Gastroesophageal sphincter (tissue), 4 donors: ENCODE results near the gene TSPAN32. TPM values are rescaled to one million over a fixed set of nuclear protein-coding genes. Genes with fewer than 3 reads are reported as not detected.

Source experiments
- ATAC-seq: fragments of 150-250 bp; one replicate; pipeline ENCODE4 v1.9.1; 2016; ENCODE audit warnings: mild to moderate bottlenecking, moderate library complexity
- H3K27ac ChIP-seq, 4 donors: fragments of 200-600 bp; sonication (generic) in 3 of 4; 1 replicate in 3 of 4; 2 replicates in 1 of 4; pipeline ENCODE4 v1.5.1; 2016 to 2019
- H3K27me3 ChIP-seq: fragments of 200-600 bp; sonication (generic); one replicate; pipeline ENCODE4 v1.5.1; 2019
- H3K36me3 ChIP-seq, 2 donors: fragments of 200-600 bp; sonication (generic); one replicate each; pipeline ENCODE4 v1.5.1; 2019; ENCODE audit warnings: control low read depth in 1 of 2
- H3K4me1 ChIP-seq, 3 donors: fragments of 200-600 bp; sonication (generic); 1 replicate in 2 of 3; 2 replicates in 1 of 3; pipeline ENCODE4 v1.5.1; 2016 to 2019; ENCODE audit warnings: control low read depth in 2 of 3
- H3K4me3 ChIP-seq, 2 donors: fragments of 200-600 bp; sonication (generic); one replicate each; pipeline ENCODE4 v1.5.1; 2019; ENCODE audit warnings: mild to moderate bottlenecking in 1 of 2, moderate library complexity in 1 of 2
- H3K9me3 ChIP-seq, 3 donors: fragments of 200-600 bp; sonication (generic); one replicate each; pipeline ENCODE4 v1.5.1; 2017 to 2019; ENCODE audit warnings: control low read depth in 2 of 3
- EP300 ChIP-seq: sonication (generic); formaldehyde crosslinking; IDR thresholded peaks from one replicate; pipeline ENCODE4 v1.6.1; 2017; ENCODE audit warnings: antibody characterized with exemption, mild to moderate bottlenecking
- POLR2A ChIP-seq, 2 donors: fragments of 450-650 bp; IDR thresholded peaks; one replicate each; pipeline ENCODE4 v1.6.1; 2017; ENCODE audit warnings: antibody characterized with exemption in 2 of 2, mild to moderate bottlenecking in 2 of 2, moderate library complexity in 1 of 2
- POLR2AphosphoS5 ChIP-seq: sonication (generic); formaldehyde crosslinking; IDR thresholded peaks from one replicate; pipeline ENCODE4 v1.6.1; 2017; ENCODE audit warnings: antibody characterized with exemption
- WGBS, 2 donors: methylation state at CpG; one replicate each; pipeline ENCODE4 v1.1.5; 2018; ENCODE audit warnings: low coverage in 1 of 2; 5-methylcytosine and 5-hydroxymethylcytosine counted together
- total RNA-seq, 4 donors: library from RNA; depleted of rRNA; stranded (reverse); fragments of >200 nt; gene quantifications; one replicate each; pipeline ENCODE4 v1.1.0, GENCODE V29; 2016
- TF ChIP-seq, protein P1 (sequence below), 4 experiments: fragments of 200-600 bp in 2 of 4; fragments of 450-650 bp in 2 of 4; sonication (generic) in 1 of 4; IDR thresholded peaks; one replicate each; pipeline ENCODE4 v1.5.1; 2017 to 2019; ENCODE audit warnings: antibody characterized with exemption in 4 of 4, mild to moderate bottlenecking in 2 of 4, moderate library complexity in 2 of 4

The TSPAN32 gene
- total RNA-seq, 4 donors from 2014 or later: 0.62 to 3.6 (median 3.6) TPM; not detected in 1

DNA sequence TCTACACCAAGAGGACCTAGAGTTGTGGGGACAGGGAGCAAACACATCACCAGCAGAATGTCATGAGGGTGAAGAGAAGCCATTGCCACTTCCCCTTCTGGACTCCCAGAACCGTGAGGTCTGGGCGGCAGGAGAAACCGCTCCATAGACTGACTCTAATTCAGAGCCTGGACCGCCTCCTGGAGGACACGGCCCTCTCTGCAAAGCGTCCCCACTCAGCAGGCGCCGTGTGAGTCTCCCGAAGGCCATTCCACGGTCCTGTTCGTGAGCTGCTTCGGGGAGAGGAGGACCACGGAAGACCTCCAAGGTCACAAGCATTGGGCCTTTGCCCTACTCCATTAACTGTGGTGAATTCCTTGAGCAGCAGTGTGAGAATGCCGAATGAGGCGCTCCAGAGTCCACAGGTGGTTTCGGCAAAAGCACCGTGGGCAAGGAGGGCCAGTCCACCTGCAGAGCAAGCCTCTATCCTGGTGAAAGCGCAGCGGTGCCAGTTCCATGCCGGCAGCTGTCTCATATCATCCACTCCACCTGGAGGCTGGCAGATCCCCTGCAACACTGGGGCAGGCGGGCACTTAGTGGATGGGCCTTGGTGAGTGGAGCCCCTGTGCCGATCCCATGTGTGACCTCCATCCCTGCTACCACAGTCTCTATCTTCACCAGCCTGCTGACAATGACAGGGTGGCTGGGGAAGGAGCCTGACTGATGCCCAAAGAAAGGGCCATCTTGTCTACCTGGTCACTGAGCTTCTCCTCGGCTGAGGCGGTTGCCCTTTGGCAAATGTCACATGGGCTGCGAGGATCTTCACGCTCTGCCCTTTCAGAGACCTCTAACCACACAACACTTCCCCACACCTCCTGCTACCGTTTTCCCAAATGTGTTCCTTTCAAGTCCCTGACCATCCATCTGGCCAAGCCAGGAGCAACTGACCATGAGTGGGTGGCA lies 7.6 kb upstream of the TSPAN32 start:
- H3K36me3 ChIP-seq: no peaks in the 10 kb centered on the region
- H3K4me1 ChIP-seq: no peaks in the 10 kb centered on the region
- H3K4me3 ChIP-seq: no peak overlapping the region
- WGBS, 2 donors: 57% methylated on average over 5 of the region's 27 CpGs; no CpG with 5 or more reads in 1 of the 2 donors
- no peak for ATAC-seq
- H3K27me3 ChIP-seq: peaks cover 19% of the 10 kb centered on the region
- TF ChIP-seq POLR2AphosphoS5 (no peak), EP300 (no peak), POLR2A (IDR thresholded peaks at IDR 0.05) (no peak)
- TF ChIP-seq, protein P1, sequence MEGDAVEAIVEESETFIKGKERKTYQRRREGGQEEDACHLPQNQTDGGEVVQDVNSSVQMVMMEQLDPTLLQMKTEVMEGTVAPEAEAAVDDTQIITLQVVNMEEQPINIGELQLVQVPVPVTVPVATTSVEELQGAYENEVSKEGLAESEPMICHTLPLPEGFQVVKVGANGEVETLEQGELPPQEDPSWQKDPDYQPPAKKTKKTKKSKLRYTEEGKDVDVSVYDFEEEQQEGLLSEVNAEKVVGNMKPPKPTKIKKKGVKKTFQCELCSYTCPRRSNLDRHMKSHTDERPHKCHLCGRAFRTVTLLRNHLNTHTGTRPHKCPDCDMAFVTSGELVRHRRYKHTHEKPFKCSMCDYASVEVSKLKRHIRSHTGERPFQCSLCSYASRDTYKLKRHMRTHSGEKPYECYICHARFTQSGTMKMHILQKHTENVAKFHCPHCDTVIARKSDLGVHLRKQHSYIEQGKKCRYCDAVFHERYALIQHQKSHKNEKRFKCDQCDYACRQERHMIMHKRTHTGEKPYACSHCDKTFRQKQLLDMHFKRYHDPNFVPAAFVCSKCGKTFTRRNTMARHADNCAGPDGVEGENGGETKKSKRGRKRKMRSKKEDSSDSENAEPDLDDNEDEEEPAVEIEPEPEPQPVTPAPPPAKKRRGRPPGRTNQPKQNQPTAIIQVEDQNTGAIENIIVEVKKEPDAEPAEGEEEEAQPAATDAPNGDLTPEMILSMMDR (IDR thresholded peaks at IDR 0.05): no peak
- H3K9me3 ChIP-seq: no peaks in the 10 kb centered on the region
- no peak overlapping the region for H3K27ac ChIP-seq

DNA sequence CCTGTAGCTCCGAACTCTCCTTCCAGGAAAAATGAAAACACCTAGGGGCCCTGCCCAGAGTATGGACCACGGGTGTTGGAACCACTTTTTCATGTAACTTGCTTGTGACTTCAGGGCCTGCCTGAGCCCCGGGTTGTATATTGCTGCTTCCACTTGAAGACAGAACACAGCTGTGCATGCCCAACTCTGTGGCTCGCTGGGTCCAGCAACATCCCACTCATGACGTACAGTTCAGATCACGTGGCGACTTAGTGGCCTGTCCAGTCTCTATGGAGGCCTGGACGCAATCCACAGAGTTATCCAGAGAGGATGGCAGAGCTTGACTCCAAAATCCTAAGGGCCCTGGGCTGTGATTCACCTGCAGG lies 6.9 kb upstream of the TSPAN32 start:
- no peak for TF ChIP-seq POLR2AphosphoS5
- TF ChIP-seq, protein P1 (IDR thresholded peaks at IDR 0.05): no peak
- no peak for TF ChIP-seq POLR2A (IDR thresholded peaks at IDR 0.05)
- TF ChIP-seq EP300: no peak
- no peaks in the 10 kb centered on the region for H3K9me3 ChIP-seq
- no peaks in the 10 kb centered on the region for H3K4me1 ChIP-seq
- H3K4me3 ChIP-seq: no peak overlapping the region
- 86 to 94% methylated on average over 4 to 6 of the region's 8 CpGs for WGBS, 2 donors
- ATAC-seq: no peak
- no peaks in the 10 kb centered on the region for H3K36me3 ChIP-seq
- H3K27me3 ChIP-seq: peaks cover 13% of the 10 kb centered on the region
- no peak overlapping the region for H3K27ac ChIP-seq

DNA sequence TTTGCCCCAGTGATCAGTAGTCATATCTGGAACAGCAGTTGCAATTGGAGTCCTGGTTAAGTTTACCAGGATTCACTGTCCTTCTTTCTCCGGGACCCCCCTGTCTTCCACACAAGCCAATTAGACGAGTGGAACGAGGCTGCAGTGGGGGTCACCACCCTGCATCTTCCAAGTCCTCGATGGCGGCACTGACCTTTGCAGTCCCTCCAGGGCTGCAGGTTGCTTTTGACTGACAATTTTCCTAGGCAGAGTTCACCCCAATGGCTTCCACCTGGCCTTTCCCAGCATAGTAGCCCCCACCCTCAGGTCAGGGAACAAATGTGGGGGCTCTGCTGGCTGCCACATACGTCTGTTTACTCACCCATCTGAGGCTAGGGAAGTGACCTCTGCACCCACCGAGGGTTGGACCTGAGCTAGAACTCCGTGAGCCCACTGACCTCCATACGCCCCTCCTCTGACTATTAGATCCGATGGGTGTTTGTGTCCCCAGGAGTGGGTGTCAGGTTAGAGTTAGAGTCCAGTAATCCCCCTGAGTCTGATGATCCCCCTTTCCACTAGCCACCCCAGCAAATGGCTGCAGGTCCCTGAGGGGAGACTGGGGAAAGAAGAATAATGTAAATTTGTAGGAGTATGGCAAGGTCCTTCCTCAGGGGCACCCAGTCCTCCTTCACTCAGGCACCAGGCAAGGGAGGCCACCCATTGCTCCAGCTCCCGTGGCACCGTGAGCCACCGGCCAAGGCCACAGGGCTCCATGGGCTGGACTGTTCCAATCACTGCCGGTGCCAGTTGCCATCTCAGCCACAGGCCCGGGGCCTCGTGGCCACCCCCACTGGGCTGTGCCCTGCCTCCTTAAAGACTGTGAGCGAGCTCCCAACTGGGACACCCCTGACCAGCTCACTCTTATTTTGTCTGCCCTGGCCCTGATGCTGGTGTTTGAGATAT lies 5.6 kb upstream of the TSPAN32 start:
- Histone ChIP-seq H3K4me1 (no peaks in the 10 kb centered on the region), H3K4me3 (no peak overlapping the region), H3K36me3 (no peaks in the 10 kb centered on the region), H3K27me3 (peaks cover 5% of the 10 kb centered on the region), H3K27ac (no peak overlapping the region), H3K9me3 (no peaks in the 10 kb centered on the region)
- WGBS, 2 donors: 82 to 100% methylated on average over 1 to 5 of the region's 17 CpGs
- ATAC-seq: no peak
- TF ChIP-seq POLR2AphosphoS5: no peak
- TF ChIP-seq, protein P1 (IDR thresholded peaks at IDR 0.05): no peak
- no peak for TF ChIP-seq POLR2A (IDR thresholded peaks at IDR 0.05)
- no peak for TF ChIP-seq EP300

DNA sequence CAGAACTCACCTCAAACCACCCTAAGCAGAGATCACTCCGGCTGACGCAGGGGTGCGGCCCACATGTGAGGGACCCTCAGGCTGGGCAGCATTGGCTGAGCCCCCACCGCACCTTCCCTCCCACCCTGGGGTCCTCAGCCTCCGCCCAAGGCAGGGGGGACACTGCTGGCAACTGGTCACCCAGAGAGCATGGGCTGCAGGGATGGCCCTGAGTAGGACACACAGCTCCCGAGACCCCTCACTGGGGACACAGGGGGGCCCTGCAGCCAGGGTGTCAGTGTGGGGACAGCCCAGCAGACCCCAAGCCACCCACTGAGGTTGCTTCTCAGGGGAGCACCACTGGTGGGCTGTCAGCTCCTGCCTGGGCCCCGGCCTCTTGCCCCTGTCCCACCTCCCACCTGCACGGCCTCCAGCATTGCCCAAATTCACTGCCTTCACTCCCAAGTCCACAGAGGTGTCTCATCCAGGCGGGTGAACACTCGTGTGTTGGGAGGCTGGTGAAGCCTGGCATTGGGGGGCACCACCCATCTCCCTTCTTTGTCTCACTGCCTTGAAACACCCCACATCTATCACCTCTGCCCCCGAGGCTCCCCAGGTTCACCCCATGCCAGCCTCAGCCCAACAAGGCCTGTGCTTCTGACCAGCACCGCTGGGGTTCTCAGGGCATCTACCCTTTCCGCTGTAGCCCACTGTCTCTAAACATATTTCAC lies 4.7 kb upstream of the TSPAN32 start:
- H3K36me3 ChIP-seq: no peaks in the 10 kb centered on the region
- H3K9me3 ChIP-seq: no peaks in the 10 kb centered on the region
- TF ChIP-seq EP300 (no peak), POLR2A (IDR thresholded peaks at IDR 0.05) (no peak)
- no peak overlapping the region for H3K27ac ChIP-seq
- 86 to 98% methylated on average over 4 to 9 of the region's 13 CpGs for WGBS, 2 donors
- H3K4me3 ChIP-seq: no peak overlapping the region
- ATAC-seq: no peak
- H3K4me1 ChIP-seq: no peaks in the 10 kb centered on the region
- H3K27me3 ChIP-seq: peaks cover 5% of the 10 kb centered on the region

DNA sequence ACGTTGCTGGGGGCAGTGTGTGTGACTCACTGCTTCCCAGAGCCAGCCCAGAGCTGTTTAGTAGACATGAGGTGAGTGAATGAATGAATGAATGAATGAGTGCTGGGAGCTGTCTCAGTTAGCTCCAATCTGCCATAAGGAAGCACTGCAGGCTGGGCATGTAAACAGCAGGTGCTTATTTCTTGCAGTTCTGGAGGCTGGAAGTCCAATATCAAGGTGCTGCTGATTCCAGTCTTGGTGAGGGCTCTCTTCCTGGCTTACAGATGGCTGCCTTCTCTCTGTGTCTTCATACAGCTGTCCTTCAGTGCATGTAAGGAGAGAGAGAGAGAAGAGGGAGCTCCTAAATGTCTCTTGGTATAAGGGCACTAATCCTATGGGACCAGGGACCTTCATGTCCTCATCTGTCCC lies 4.2 kb upstream of the TSPAN32 start:
- no peaks in the 10 kb centered on the region for H3K9me3 ChIP-seq
- H3K27ac ChIP-seq: no peak overlapping the region
- WGBS, 2 donors: 56 to 71% methylated on average over 1 of the region's 1 CpG
- peaks cover 5% of the 10 kb centered on the region for H3K27me3 ChIP-seq
- no peaks in the 10 kb centered on the region for H3K36me3 ChIP-seq
- ATAC-seq: no peak
- H3K4me3 ChIP-seq: no peak overlapping the region
- peaks cover 0 to 4% (median 0%) of the 10 kb centered on the region in 3 donors for H3K4me1 ChIP-seq
- no peak for TF ChIP-seq EP300
- TF ChIP-seq, protein P1 (IDR thresholded peaks at IDR 0.05): no peak
